ENCODE results near the gene TSHZ1. TPM values are rescaled to one million over a fixed set of nuclear protein-coding genes. Genes with fewer than 3 reads are reported as not detected.

Gene TSHZ1
- total and polyA plus RNA-seq, 4 donors: 4.2 to 6.6 (median 5.6) TPM

DNA sequence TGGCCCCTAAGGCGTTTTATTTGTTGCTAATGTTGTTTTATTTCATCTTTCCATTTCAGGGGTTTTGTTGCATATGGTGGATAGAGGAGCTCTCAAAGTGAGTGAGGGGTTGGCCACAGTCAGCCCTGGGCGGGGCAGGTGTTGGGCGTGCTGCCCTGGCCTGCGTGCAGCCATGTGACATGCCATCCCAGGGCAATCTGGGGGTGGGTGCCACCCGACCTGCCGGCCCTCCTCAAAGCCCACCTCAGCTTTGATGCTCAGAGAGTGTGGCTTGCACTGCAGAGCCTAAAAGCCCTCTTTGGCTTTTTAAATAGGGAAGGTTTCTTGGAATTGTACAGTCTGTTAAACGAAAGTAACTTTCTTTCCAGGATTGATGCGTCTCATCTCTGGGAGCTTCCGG, 18.4 kb downstream of the TSHZ1 start:
- Histone ChIP-seq H3K9ac (ENCODE audit: low read depth in 1 of 2, low read length in 2 of 2) (no peak overlapping the region), H3K9me3 (ENCODE audit: control insufficient read depth in 4 of 4, low read length in 3 of 4) (no peaks in the 10 kb centered on the region), H3K27ac (ENCODE audit: low read depth in 1 of 2, low read length in 2 of 2) (no peak overlapping the region), H3K4me1 (ENCODE audit: control insufficient read depth in 4 of 4, insufficient read depth in 4 of 4, low read length in 3 of 4) (peaks cover 14 to 36% (median 31%) of the 10 kb centered on the region in 4 donors), H3K36me3 (ENCODE audit: control insufficient read depth in 4 of 4, insufficient read depth in 3 of 4, low read depth in 1 of 4, low read length in 3 of 4) (no peaks in the 10 kb centered on the region), H3K4me3 (ENCODE audit: low read depth in 1 of 3, low read length in 3 of 3) (no peak overlapping the region), H3K27me3 (ENCODE audit: control insufficient read depth in 4 of 4, insufficient read depth in 4 of 4, low read length in 3 of 4) (no peaks in the 10 kb centered on the region)
- 94% methylated on average over 9 of the region's 9 CpGs for WGBS
- DNase-seq (ENCODE audit: low spot score): no peak
- TF ChIP-seq HNF4A (conservative IDR thresholded peaks at IDR 0.05): no peak
- TF ChIP-seq RAD21 (IDR thresholded peaks at IDR 0.05): no peak
- no peak for TF ChIP-seq JUND (IDR thresholded peaks at IDR 0.05)
- TF ChIP-seq EGR1 (IDR thresholded peaks at IDR 0.05; ENCODE audit: low read depth in 2 of 2): no peak
- TF ChIP-seq, protein P1, sequence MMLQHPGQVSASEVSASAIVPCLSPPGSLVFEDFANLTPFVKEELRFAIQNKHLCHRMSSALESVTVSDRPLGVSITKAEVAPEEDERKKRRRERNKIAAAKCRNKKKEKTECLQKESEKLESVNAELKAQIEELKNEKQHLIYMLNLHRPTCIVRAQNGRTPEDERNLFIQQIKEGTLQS (IDR thresholded peaks at IDR 0.05): no peak
- no peak for TF ChIP-seq YY1 (IDR thresholded peaks at IDR 0.05)
- no peak for TF ChIP-seq ZBTB33 (IDR thresholded peaks at IDR 0.05)
- no peak for TF ChIP-seq TAF1 (conservative IDR thresholded peaks at IDR 0.05)

DNA sequence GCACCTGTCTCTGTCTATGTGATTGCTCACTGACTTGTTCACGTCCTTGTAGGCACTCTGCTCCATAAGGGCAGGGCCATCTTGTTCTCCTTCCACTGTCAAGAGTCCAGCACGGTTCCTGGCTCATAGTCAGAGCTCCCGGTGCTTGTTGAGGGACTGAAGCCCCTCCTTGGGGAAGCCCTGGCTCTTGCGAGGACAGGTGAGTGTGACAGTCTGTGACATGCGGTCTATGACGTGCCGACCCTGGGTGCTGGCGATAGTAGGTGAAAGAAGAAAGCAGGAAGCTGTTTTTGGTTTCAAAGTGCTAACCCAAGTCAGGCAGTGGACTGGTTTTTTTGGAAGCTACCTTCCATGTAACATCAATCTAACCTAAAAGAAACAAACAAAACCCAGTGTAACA, 18.8 kb downstream of the TSHZ1 start:
- Histone ChIP-seq H3K4me1 (ENCODE audit: control insufficient read depth in 4 of 4, insufficient read depth in 4 of 4, low read length in 3 of 4) (peaks cover 14 to 33% (median 26%) of the 10 kb centered on the region in 4 donors), H3K36me3 (ENCODE audit: control insufficient read depth in 4 of 4, insufficient read depth in 3 of 4, low read depth in 1 of 4, low read length in 3 of 4) (no peaks in the 10 kb centered on the region), H3K27ac (ENCODE audit: low read depth in 1 of 2, low read length in 2 of 2) (no peak overlapping the region), H3K4me3 (ENCODE audit: low read depth in 1 of 3, low read length in 3 of 3) (no peak overlapping the region), H3K9me3 (ENCODE audit: control insufficient read depth in 4 of 4, low read length in 3 of 4) (no peaks in the 10 kb centered on the region), H3K9ac (ENCODE audit: low read depth in 1 of 2, low read length in 2 of 2) (no peak overlapping the region), H3K27me3 (ENCODE audit: control insufficient read depth in 4 of 4, insufficient read depth in 4 of 4, low read length in 3 of 4) (no peaks in the 10 kb centered on the region)
- DNase-seq (ENCODE audit: low spot score): no peak
- TF ChIP-seq ZBTB33 (IDR thresholded peaks at IDR 0.05): no peak
- TF ChIP-seq HNF4G (IDR thresholded peaks at IDR 0.05): no peak
- no peak for TF ChIP-seq YY1 (IDR thresholded peaks at IDR 0.05)
- TF ChIP-seq, protein P2, sequence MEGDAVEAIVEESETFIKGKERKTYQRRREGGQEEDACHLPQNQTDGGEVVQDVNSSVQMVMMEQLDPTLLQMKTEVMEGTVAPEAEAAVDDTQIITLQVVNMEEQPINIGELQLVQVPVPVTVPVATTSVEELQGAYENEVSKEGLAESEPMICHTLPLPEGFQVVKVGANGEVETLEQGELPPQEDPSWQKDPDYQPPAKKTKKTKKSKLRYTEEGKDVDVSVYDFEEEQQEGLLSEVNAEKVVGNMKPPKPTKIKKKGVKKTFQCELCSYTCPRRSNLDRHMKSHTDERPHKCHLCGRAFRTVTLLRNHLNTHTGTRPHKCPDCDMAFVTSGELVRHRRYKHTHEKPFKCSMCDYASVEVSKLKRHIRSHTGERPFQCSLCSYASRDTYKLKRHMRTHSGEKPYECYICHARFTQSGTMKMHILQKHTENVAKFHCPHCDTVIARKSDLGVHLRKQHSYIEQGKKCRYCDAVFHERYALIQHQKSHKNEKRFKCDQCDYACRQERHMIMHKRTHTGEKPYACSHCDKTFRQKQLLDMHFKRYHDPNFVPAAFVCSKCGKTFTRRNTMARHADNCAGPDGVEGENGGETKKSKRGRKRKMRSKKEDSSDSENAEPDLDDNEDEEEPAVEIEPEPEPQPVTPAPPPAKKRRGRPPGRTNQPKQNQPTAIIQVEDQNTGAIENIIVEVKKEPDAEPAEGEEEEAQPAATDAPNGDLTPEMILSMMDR (IDR thresholded peaks at IDR 0.05; ENCODE audit: low read depth, low read length, missing input control): no peak
- no peak for TF ChIP-seq FOXA2 (IDR thresholded peaks at IDR 0.05)
- TF ChIP-seq JUND (IDR thresholded peaks at IDR 0.05): no peak
- TF ChIP-seq TAF1 (conservative IDR thresholded peaks at IDR 0.05): no peak
- TF ChIP-seq, protein P1 (IDR thresholded peaks at IDR 0.05): no peak
- TF ChIP-seq NR2F2 (IDR thresholded peaks at IDR 0.05): no peak
- TF ChIP-seq GABPA (IDR thresholded peaks at IDR 0.05 in 1 of 2, conservative IDR thresholded peaks at IDR 0.05 in 1 of 2): no peak
- TF ChIP-seq EGR1 (IDR thresholded peaks at IDR 0.05; ENCODE audit: low read depth in 2 of 2): no peak
- TF ChIP-seq, protein P3, sequence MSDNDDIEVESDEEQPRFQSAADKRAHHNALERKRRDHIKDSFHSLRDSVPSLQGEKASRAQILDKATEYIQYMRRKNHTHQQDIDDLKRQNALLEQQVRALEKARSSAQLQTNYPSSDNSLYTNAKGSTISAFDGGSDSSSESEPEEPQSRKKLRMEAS (IDR thresholded peaks at IDR 0.05): no peak
- TF ChIP-seq HNF4A (conservative IDR thresholded peaks at IDR 0.05): no peak
- no peak for TF ChIP-seq RXRA (IDR thresholded peaks at IDR 0.05)
- TF ChIP-seq SP1 (IDR thresholded peaks at IDR 0.05): no peak
- no peak for TF ChIP-seq FOXA1 (IDR thresholded peaks at IDR 0.05)
- 94% methylated on average over 8 of the region's 8 CpGs for WGBS
